Prostate gland (tissue), 2 donors: Measurements from ENCODE around the gene STAG2.

Source experiments
- CTCF ChIP-seq, 4 experiments: fragments of 200-600 bp in 2 of 4; fragments of 450-650 bp in 2 of 4; sonication (generic) in 2 of 4; IDR thresholded peaks; 1 replicate in 3 of 4; 2 replicates in 1 of 4; pipeline ENCODE4 v1.5.1; 2016 to 2019; ENCODE audit warnings: antibody characterized with exemption in 4 of 4, mild to moderate bottlenecking in 2 of 4, moderate library complexity in 2 of 4
- POLR2AphosphoS5 ChIP-seq: sonication (generic); formaldehyde crosslinking; IDR thresholded peaks from one replicate; pipeline ENCODE4 v1.6.1; 2017; ENCODE audit warnings: antibody characterized with exemption

DNA sequence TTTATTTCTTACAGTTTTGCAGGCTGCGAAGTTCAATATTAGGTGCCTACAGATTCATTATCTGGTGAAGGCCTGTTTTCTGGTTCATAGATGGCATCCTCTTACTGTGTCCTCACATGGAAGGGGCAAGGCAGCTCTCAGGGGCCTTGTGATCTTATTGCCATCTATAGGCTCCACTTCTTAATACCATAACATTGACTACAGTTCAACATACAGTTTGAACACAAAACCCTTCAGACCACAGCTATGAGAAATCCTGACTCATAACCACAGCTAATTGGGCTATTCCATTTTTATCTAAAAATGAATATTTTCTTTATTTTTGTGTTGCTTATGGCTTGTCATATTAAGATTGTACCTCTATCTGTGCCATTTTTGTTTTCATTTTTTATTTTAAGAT lies 72.3 kb downstream of the STAG2 start:
- TF ChIP-seq CTCF (IDR thresholded peaks at IDR 0.05) = no peak
- no peak for TF ChIP-seq POLR2AphosphoS5
